22Rv1 (cell line): ENCODE results near the gene PPP1R7.

Experiments
- H3K27ac ChIP-seq: fragments of 450-650 bp; 2 replicates; pipeline ENCODE4 v1.5.1; 2017
- CTCF ChIP-seq: fragments of 450-650 bp; IDR thresholded peaks from 2 replicates; pipeline ENCODE4 v1.5.1; 2017; ENCODE audit warnings: mild to moderate bottlenecking
- ZFX ChIP-seq: fragments of 450-650 bp; IDR thresholded peaks from 2 replicates; pipeline ENCODE4 v1.6.1; 2017; ENCODE audit warnings: antibody characterized with exemption, borderline replicate concordance

The PPP1R7 gene

GRCh38 chr2:241114836-241115235 lies 35.4 kb upstream of the PPP1R7 start:
- TF ChIP-seq ZFX (no peak), CTCF (no peak)
- H3K27ac ChIP-seq = no peak overlapping the region

- TF ChIP-seq CTCF (no peak), ZFX (no peak)
- H3K27ac ChIP-seq = no peak overlapping the region
Observed at GRCh38 chr2:241115361-241115760, 34.9 kb upstream of the PPP1R7 start.

GRCh38 chr2:241116606-241117560 lies 33.4 kb upstream of the PPP1R7 start:
- H3K27ac ChIP-seq = no peak overlapping the region
- TF ChIP-seq ZFX (no peak), CTCF (no peak)

- H3K27ac ChIP-seq = 0 out of 2 replicates have a peak overlapping the region, but pooled peaks have one; percentile 3
- TF ChIP-seq ZFX (no peak), CTCF (no peak)
Observed at GRCh38 chr2:241118737-241119505, 31.3 kb upstream of the PPP1R7 start.

GRCh38 chr2:241120440-241120839 lies 29.8 kb upstream of the PPP1R7 start:
- no peak overlapping the region for H3K27ac ChIP-seq
- TF ChIP-seq ZFX = no peak
- TF ChIP-seq CTCF = no peak

- no peak for TF ChIP-seq CTCF
- no peak for TF ChIP-seq ZFX
- no peak overlapping the region for H3K27ac ChIP-seq
Observed at GRCh38 chr2:241121008-241121407, 29.3 kb upstream of the PPP1R7 start.
